AG04450 (cell line): Measurements from ENCODE around the gene DDR1. TPM values are rescaled to one million over a fixed set of nuclear protein-coding genes. Genes with fewer than 3 reads are reported as not detected.
A peak's percentile ranks its signal among the peaks of the same experiment; 100 is the strongest.

Experiments used
- CTCF ChIA-PET: fragments of 300-600, 350-600 bp; formaldehyde crosslinking; extraction: SDS; loops from one replicate; lab custom pipeline; 2022; ENCODE audit warnings: antibody characterized with exemption, inconsistent platforms; lab: Charles Lee
- POLR2A ChIA-PET: fragments of 350-600 bp; formaldehyde crosslinking; extraction: SDS; loops from one replicate; lab custom pipeline; 2021; ENCODE audit warnings: antibody characterized with exemption, inconsistent platforms; lab: Yijun Ruan, JAX
- DNase-seq: peaks from one replicate; pipeline ENCODE4 v3.0.0-alpha.2; 2011; ENCODE audit warnings: low read depth, low spot score
- H3K27ac ChIP-seq: one replicate; pipeline ENCODE4 v1.5.1; 2012; ENCODE audit warnings: low read depth, low read length, control low read depth
- H3K27me3 ChIP-seq: one replicate; pipeline ENCODE4 v1.6.0; 2012; ENCODE audit warnings: low read length; ENCODE audit not compliant: control insufficient read depth, insufficient read depth
- H3K4me3 ChIP-seq: 2 replicates; pipeline ENCODE4 v1.5.1; 2011; ENCODE audit warnings: mild to moderate bottlenecking, low read depth, low read length, control low read depth
- H3K9me3 ChIP-seq: 2 replicates; pipeline ENCODE4 v1.5.1; 2012; ENCODE audit warnings: low read length; ENCODE audit not compliant: control insufficient read depth, insufficient read depth
- polyA minus RNA-seq: library from RNA; depleted of rRNA, polyadenylated mRNA; stranded (reverse); fragments of >200 nt; gene quantifications from 2 replicates; pipeline ENCODE4 v1.2.3, GENCODE V29; 2011; rRNA and poly(A)+ RNA removed
- polyA plus RNA-seq: library from polyadenylated mRNA; depleted of rRNA; stranded (reverse); fragments of >200 nt; gene quantifications from 2 replicates; pipeline ENCODE4 v1.2.3, GENCODE V29; 2011; rRNA removed
- TF ChIP-seq, protein P1 (sequence below): IDR thresholded peaks from 2 replicates; pipeline ENCODE4 v1.5.1; 2011; ENCODE audit warnings: low read depth, low read length, control low read depth, inconsistent platforms

DDR1 gene
- polyA plus RNA-seq, result 9.9 and 13.3 TPM in 2 replicates
- 22.2 and 23.1 TPM in 2 replicates for polyA minus RNA-seq

GRCh38 chr6:30883685-30884520 lies at the start of gene DDR1:
Gene DDR1, plus strand, starts transcription at chr6:30884519. Its CDS starts 4,211 bp downstream, at chr6:30888730.
- H3K27ac ChIP-seq, result no peak within 1 kb of the TSS
- TF ChIP-seq, protein P1, sequence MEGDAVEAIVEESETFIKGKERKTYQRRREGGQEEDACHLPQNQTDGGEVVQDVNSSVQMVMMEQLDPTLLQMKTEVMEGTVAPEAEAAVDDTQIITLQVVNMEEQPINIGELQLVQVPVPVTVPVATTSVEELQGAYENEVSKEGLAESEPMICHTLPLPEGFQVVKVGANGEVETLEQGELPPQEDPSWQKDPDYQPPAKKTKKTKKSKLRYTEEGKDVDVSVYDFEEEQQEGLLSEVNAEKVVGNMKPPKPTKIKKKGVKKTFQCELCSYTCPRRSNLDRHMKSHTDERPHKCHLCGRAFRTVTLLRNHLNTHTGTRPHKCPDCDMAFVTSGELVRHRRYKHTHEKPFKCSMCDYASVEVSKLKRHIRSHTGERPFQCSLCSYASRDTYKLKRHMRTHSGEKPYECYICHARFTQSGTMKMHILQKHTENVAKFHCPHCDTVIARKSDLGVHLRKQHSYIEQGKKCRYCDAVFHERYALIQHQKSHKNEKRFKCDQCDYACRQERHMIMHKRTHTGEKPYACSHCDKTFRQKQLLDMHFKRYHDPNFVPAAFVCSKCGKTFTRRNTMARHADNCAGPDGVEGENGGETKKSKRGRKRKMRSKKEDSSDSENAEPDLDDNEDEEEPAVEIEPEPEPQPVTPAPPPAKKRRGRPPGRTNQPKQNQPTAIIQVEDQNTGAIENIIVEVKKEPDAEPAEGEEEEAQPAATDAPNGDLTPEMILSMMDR, result no peak
- no peaks in the 10 kb centered on the region; the same call in 1 of the 2 replicates for H3K9me3 ChIP-seq
- POLR2A ChIA-PET, result interaction anchor here (0.6 to 2.6 kb wide), 5 partner anchors 29 to 516 kb away, joined by 3 to 13 read pairs (median 9); partner anchors contain the start of gene IER3
- H3K27me3 ChIP-seq, result no peaks in the 10 kb centered on the region
- CTCF ChIA-PET, result interaction anchor here (0.5 to 3.6 kb wide), 4 partner anchors 55 to 205 kb away, joined by 3 to 19 read pairs (median 4); no protein-coding TSS in a partner anchor
- H3K4me3 ChIP-seq, result peak within 1 kb of the TSS; percentile 83
- no peak for DNase-seq

GRCh38 chr6:30834646-30835045 lies 49.7 kb upstream of the DDR1 start:
- TF ChIP-seq, protein P1, result no peak
- no peaks in the 10 kb centered on the region for H3K27me3 ChIP-seq
- no peak overlapping the region for H3K27ac ChIP-seq
- H3K9me3 ChIP-seq, result no peaks in the 10 kb centered on the region
- CTCF ChIA-PET, result interaction anchor here (0.9 to 3.5 kb wide), 6 partner anchors 9 to 253 kb away, joined by 3 to 16 read pairs (median 3); partner anchors contain the start of gene VARS2
- POLR2A ChIA-PET, result interaction anchor here (1.0 kb wide), 1 partner anchor 102 kb away, joined by 3 read pairs; no protein-coding TSS in a partner anchor
- no peak overlapping the region for H3K4me3 ChIP-seq
- DNase-seq, result no peak

DNA sequence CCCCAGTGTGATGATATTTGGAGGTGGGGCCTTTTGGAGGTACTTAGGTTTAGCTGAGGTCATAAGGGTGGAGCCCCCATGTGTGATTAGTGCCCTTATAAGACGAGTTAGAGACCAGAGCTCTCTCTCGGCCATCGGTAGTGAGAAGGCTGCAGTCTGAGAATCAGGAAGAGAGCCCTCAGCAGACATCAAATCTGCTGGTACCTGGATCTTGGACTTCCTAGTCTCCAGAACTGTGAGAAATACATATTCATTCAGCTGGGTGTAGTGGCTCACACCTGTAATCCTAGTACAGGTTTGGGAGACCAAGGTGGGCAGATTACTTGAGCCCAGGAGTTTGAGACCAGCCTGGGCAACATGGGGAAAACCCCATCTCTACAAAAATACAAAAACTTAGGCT lies 48.7 kb upstream of the DDR1 start:
- TF ChIP-seq, protein P1, result no peak
- no peak overlapping the region for H3K27ac ChIP-seq
- CTCF ChIA-PET, result interaction anchor here (0.7 to 3.5 kb wide), 5 partner anchors 13 to 252 kb away, joined by 3 to 16 read pairs (median 5); partner anchors contain the start of gene VARS2
- H3K9me3 ChIP-seq, result no peaks in the 10 kb centered on the region
- POLR2A ChIA-PET, result no interaction called here
- no peaks in the 10 kb centered on the region for H3K27me3 ChIP-seq
- DNase-seq, result no peak
- no peak overlapping the region for H3K4me3 ChIP-seq

DNA sequence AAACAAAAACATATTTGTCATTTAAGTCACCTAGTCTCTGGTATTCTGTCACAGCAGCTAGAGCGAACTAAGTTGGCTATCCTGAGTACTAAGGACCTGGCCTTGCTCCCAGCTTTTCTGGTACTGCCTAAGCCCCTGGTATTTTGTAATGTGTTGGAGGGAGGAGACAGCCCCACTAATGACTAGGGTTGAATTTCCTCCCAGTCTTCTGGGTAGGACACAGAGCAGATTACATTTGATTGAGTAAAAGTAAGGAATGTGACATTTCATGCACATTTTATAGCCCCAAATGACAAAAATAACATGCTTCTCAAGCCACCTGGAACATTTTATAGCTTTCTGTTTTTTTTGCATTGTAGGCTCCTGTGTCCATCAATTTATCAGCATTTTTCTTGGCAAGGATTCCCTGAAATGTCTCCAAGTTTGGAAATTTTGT lies 47.9 kb upstream of the DDR1 start:
- Histone ChIP-seq H3K27me3 (no peaks in the 10 kb centered on the region), H3K4me3 (no peak overlapping the region), H3K9me3 (no peaks in the 10 kb centered on the region), H3K27ac (no peak overlapping the region)
- ChIA-PET POLR2A (interaction anchor here (0.6 kb wide), 1 partner anchor 92 kb away, joined by 3 read pairs; the partner anchor contains the start of gene IER3), CTCF (interaction anchor here (1.2 to 3.5 kb wide), 3 partner anchors 14 to 251 kb away, joined by 4 to 16 read pairs (median 4); no protein-coding TSS in a partner anchor)
- TF ChIP-seq, protein P1, result no peak
- DNase-seq, result no peak
